ENCODE results near the gene SSR1. TPM values are rescaled to one million over a fixed set of nuclear protein-coding genes. Genes with fewer than 3 reads are reported as not detected.

The SSR1 gene
- total RNA-seq, 1 experiment from 2014 or later: 115 TPM

DNA sequence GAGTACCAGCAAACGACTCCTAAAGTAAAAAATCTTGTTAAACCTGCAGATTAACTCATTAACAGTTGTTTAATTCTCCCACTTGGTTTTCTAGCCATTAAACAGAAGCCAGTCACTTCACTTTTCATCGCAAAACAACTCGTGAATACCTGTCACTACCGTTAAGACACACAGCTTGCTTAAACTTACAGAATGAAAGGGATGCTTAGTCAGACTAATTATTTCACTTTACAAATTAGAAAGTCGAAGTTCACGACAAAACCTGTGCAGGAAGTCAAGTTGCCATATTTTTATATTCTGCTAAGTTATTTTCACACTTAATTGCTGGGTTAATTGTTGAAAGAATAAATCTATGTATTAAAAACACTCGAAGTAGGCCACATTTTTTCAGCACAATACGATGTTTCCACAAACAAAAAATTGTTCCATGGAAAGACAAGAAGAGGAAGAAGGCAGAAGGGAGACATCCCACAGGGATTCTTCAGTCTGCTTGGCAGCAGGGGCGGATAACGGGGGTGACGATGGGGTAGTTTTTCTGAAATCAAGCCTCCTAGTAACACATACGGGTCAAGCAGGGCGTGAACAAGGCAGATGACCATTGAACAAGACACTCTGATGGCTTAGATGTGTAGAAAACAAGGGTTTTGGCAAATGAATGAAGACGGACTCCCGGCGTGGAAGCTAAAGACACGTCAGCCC, 933 bp downstream of the SSR1 start:
- H3K4me1 Mint-ChIP-seq (ENCODE audit: low read depth, unreplicated experiment): no peaks in the 10 kb centered on the region
- no peak for DNase-seq
- no peaks in the 10 kb centered on the region for H3K27me3 Mint-ChIP-seq (ENCODE audit: unreplicated experiment)
- peak overlapping the region; percentile 99 for H3K27ac Mint-ChIP-seq (ENCODE audit: unreplicated experiment)
- CTCF ChIA-PET: interaction anchor here (0.6 kb wide), 2 partner anchors 87 to 460 kb away, joined by 3 to 7 read pairs; no protein-coding TSS in a partner anchor
- H3K36me3 Mint-ChIP-seq (ENCODE audit: insufficient read depth, unreplicated experiment): peaks cover 40% of the 10 kb centered on the region
- intact Hi-C loops (cut with micrococcal nuclease; ENCODE audit: unreplicated experiment): no loop called here
- no TSS peak for BruUV-seq (replicated peaks)
- peak overlapping the region; percentile 91 for H3K4me3 Mint-ChIP-seq (ENCODE audit: low read depth, unreplicated experiment)
- TF ChIP-seq, protein P1, sequence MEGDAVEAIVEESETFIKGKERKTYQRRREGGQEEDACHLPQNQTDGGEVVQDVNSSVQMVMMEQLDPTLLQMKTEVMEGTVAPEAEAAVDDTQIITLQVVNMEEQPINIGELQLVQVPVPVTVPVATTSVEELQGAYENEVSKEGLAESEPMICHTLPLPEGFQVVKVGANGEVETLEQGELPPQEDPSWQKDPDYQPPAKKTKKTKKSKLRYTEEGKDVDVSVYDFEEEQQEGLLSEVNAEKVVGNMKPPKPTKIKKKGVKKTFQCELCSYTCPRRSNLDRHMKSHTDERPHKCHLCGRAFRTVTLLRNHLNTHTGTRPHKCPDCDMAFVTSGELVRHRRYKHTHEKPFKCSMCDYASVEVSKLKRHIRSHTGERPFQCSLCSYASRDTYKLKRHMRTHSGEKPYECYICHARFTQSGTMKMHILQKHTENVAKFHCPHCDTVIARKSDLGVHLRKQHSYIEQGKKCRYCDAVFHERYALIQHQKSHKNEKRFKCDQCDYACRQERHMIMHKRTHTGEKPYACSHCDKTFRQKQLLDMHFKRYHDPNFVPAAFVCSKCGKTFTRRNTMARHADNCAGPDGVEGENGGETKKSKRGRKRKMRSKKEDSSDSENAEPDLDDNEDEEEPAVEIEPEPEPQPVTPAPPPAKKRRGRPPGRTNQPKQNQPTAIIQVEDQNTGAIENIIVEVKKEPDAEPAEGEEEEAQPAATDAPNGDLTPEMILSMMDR (IDR thresholded peaks at IDR 0.05; ENCODE audit: unreplicated experiment): no peak
- H3K9me3 Mint-ChIP-seq (ENCODE audit: low read depth, unreplicated experiment): no peaks in the 10 kb centered on the region

DNA sequence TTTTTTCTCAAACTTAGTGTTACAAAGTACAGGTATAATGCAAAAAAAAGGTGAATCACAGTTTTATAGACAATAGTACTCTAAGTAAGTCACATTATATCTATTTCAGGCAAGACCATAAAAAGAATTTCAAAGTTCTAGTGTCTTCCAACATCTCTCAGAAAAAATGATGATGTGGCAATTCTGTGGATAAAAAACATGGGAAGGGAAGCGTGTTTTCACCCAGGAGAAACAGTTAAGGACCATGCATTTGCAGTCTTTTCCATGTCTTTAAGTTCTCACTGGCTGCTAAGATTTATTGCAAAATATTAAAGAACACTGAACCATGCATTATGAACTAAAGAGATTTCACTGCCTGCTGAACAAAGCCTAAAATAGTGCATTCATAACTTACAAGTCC, 1.8 kb downstream of the SSR1 start:
- DNase-seq: no peak
- CTCF ChIA-PET: no interaction called here

DNA sequence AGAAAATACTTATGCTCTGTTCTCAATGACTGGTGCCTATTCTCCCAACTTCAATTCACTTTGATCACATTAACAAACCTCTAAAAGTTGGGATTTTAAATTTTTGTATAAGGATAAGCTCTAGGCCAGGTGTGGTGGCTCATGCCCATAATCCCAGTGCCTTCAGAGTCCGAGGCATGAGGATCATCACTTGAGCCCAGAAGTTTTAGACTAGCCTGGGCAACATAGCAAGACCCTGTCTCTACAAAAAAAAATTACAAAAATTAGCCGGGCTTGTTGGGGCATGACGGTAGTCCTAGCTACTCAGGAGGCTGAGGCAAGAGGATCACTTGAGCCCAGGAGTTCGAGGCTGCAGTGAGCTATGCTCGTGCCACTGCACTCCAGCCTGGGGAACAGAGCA, 3.9 kb downstream of the SSR1 start:
- TF ChIP-seq, protein P1 (IDR thresholded peaks at IDR 0.05; ENCODE audit: unreplicated experiment): no peak
- intact Hi-C loops (cut with micrococcal nuclease; ENCODE audit: unreplicated experiment): no loop called here
- Mint-ChIP-seq H3K27ac (ENCODE audit: unreplicated experiment) (peak overlapping the region; percentile 42), H3K4me1 (ENCODE audit: low read depth, unreplicated experiment) (peaks cover 10% of the 10 kb centered on the region), H3K9me3 (ENCODE audit: low read depth, unreplicated experiment) (no peaks in the 10 kb centered on the region), H3K36me3 (ENCODE audit: insufficient read depth, unreplicated experiment) (peaks cover 57% of the 10 kb centered on the region), H3K27me3 (ENCODE audit: unreplicated experiment) (no peaks in the 10 kb centered on the region), H3K4me3 (ENCODE audit: low read depth, unreplicated experiment) (no peak overlapping the region)
- no peak for DNase-seq
- BruUV-seq (replicated peaks): no TSS peak
- CTCF ChIA-PET: no interaction called here

More for the DNA sequence above, 1.8 kb downstream of the SSR1 start:
- BruUV-seq (replicated peaks): no TSS peak
- H3K27me3 Mint-ChIP-seq (ENCODE audit: unreplicated experiment): no peaks in the 10 kb centered on the region
- H3K27ac Mint-ChIP-seq (ENCODE audit: unreplicated experiment): no peak overlapping the region
- H3K4me3 Mint-ChIP-seq (ENCODE audit: low read depth, unreplicated experiment): peak overlapping the region; percentile 91
- intact Hi-C loops (cut with micrococcal nuclease; ENCODE audit: unreplicated experiment): no loop called here
- TF ChIP-seq, protein P1 (IDR thresholded peaks at IDR 0.05; ENCODE audit: unreplicated experiment): no peak
- H3K4me1 Mint-ChIP-seq (ENCODE audit: low read depth, unreplicated experiment): no peaks in the 10 kb centered on the region
- peaks cover 40% of the 10 kb centered on the region for H3K36me3 Mint-ChIP-seq (ENCODE audit: insufficient read depth, unreplicated experiment)
- H3K9me3 Mint-ChIP-seq (ENCODE audit: low read depth, unreplicated experiment): no peaks in the 10 kb centered on the region

DNA sequence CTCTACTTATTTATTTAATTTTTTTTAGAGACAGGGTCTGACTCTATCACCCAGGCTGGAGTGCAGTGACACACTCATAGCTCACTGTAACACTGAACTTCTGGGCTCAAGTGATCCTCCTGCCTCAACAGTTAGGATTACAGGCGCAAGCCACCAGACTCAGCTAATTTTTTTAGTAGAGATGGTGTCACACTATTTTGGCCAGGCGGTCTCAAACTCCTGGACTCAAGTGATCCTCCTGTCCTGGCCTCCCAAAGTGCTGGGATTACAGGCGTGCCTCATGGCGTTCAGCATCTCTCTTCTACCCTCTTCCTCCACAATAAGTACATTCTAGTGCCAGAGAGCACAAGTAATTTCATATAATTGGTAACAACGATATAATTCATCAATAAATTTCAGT, 5.5 kb downstream of the SSR1 start:
- H3K4me1 Mint-ChIP-seq (ENCODE audit: low read depth, unreplicated experiment): peaks cover 10% of the 10 kb centered on the region
- CTCF ChIA-PET: no interaction called here
- TF ChIP-seq, protein P1 (IDR thresholded peaks at IDR 0.05; ENCODE audit: unreplicated experiment): no peak
- no TSS peak for BruUV-seq (replicated peaks)
- H3K9me3 Mint-ChIP-seq (ENCODE audit: low read depth, unreplicated experiment): no peaks in the 10 kb centered on the region
- intact Hi-C loops (cut with micrococcal nuclease; ENCODE audit: unreplicated experiment): no loop called here
- H3K27me3 Mint-ChIP-seq (ENCODE audit: unreplicated experiment): no peaks in the 10 kb centered on the region
- no peak for DNase-seq
- no peak overlapping the region for H3K4me3 Mint-ChIP-seq (ENCODE audit: low read depth, unreplicated experiment)
- H3K27ac Mint-ChIP-seq (ENCODE audit: unreplicated experiment): no peak overlapping the region
- peaks cover 52% of the 10 kb centered on the region for H3K36me3 Mint-ChIP-seq (ENCODE audit: insufficient read depth, unreplicated experiment)

Measured in Calu3 (cell line).